Activated T-helper 1 cell treated with Interleukin-2 at 50 U/mL for 16 hours (primary cell): Measurements from ENCODE around the gene MRGPRX4.

Source experiments
- DNase-seq: peaks from one replicate; pipeline ENCODE4 v3.0.0-alpha.2; 2020; ENCODE audit warnings: low read depth

MRGPRX4 gene

GRCh38 chr11:18221274-18221876 is 48.7 kb downstream of the MRGPRX4 start:
- DNase-seq = no peak

- no peak for DNase-seq
Measured at GRCh38 chr11:18222814-18223421, 50.3 kb downstream of the MRGPRX4 start.
